Progenitor cell of endocrine pancreas (in vitro differentiated cells): ENCODE measurements around the gene PAFAH1B1. TPM values are rescaled to one million over a fixed set of nuclear protein-coding genes. Genes with fewer than 3 reads are reported as not detected.
"Not testable (repeated sequence)": the region's sequence is repeated elsewhere in the genome, so short reads cannot be mapped to it uniquely, and the experiment has no call there.

Experiments
- DNase-seq: peaks from one replicate; pipeline ENCODE4 v3.0.0; 2021; ENCODE audit warnings: low spot score; ENCODE audit not compliant: unreplicated experiment
- H3K27ac Mint-ChIP-seq: 2 replicates; pipeline ENCODE4 v1.8.0; 2021; ENCODE audit warnings: mild to moderate bottlenecking, moderate library complexity, mixed read lengths
- H3K27me3 Mint-ChIP-seq: 2 replicates; pipeline ENCODE4 v1.8.0; 2021; ENCODE audit warnings: mixed read lengths
- H3K36me3 Mint-ChIP-seq: 2 replicates; pipeline ENCODE4 v1.8.0; 2022; ENCODE audit warnings: mixed read lengths; ENCODE audit not compliant: insufficient read depth
- H3K4me1 Mint-ChIP-seq: 2 replicates; pipeline ENCODE4 v1.8.0; 2021; ENCODE audit warnings: low read depth, mixed read lengths
- H3K4me3 Mint-ChIP-seq: 2 replicates; pipeline ENCODE4 v1.8.0; 2021; ENCODE audit warnings: low read depth, mild to moderate bottlenecking, moderate library complexity, mixed read lengths
- H3K9me3 Mint-ChIP-seq: 2 replicates; pipeline ENCODE4 v1.8.0; 2021; ENCODE audit warnings: low read depth, mixed read lengths
- CTCF ChIP-seq: fragments of 200-600 bp; sonication (generic); IDR thresholded peaks from one replicate; pipeline ENCODE4 v1.5.0; 2021; ENCODE audit warnings: antibody characterized with exemption, mild to moderate bottlenecking; ENCODE audit not compliant: unreplicated experiment
- total RNA-seq: library from RNA; stranded (reverse); gene quantifications from 2 replicates; pipeline ENCODE4 v1.2.1, GENCODE V29; 2021

The PAFAH1B1 gene
- total RNA-seq, 1 donor from 2014 or later = 140 TPM

GRCh38 chr17:2563543-2563942 is 29.9 kb upstream of the PAFAH1B1 start:
- Mint-ChIP-seq H3K27me3 (no peaks in the 10 kb centered on the region), H3K9me3 (no peaks in the 10 kb centered on the region)

GRCh38 chr17:2564877-2565276 is 28.6 kb upstream of the PAFAH1B1 start:
- no peak for DNase-seq
- H3K4me3 Mint-ChIP-seq = no peak overlapping the region
- no peaks in the 10 kb centered on the region for H3K9me3 Mint-ChIP-seq
- H3K27ac Mint-ChIP-seq = no peak overlapping the region
- no peaks in the 10 kb centered on the region for H3K4me1 Mint-ChIP-seq
- no peaks in the 10 kb centered on the region for H3K36me3 Mint-ChIP-seq
- no peak for TF ChIP-seq CTCF
- H3K27me3 Mint-ChIP-seq = no peaks in the 10 kb centered on the region

More at GRCh38 chr17:2563543-2563942, 29.9 kb upstream of the PAFAH1B1 start:
- no peak for TF ChIP-seq CTCF
- no peaks in the 10 kb centered on the region for H3K4me1 Mint-ChIP-seq
- H3K27ac Mint-ChIP-seq = peak overlapping the region; percentile 22
- H3K4me3 Mint-ChIP-seq = no peak overlapping the region
- H3K36me3 Mint-ChIP-seq = no peaks in the 10 kb centered on the region
- DNase-seq = no peak

DNA sequence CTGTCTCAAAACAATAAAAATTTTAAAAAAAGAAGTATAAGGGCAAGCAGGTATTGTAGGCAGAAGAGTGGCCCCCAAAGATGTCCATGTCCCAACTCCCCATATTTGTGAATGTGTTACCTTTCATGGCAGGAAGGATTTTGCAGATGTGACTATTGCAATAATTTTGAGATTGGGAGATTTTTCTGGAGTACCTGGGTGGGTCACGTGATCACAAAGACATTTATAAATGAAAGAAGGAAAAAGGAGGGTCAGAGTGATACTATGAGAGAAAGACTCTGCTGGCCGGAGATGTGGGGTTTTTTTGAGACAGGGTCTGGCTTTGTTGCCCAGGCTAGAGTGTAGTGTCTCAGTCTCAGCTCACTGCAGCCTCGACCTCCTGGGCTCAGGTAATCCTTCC is 27.4 kb upstream of the PAFAH1B1 start:
- Mint-ChIP-seq H3K27me3 (no peaks in the 10 kb centered on the region), H3K4me3 (no peak overlapping the region), H3K4me1 (no peaks in the 10 kb centered on the region), H3K27ac (no peak overlapping the region), H3K9me3 (no peaks in the 10 kb centered on the region), H3K36me3 (no peaks in the 10 kb centered on the region)
- no peak for TF ChIP-seq CTCF
- no peak for DNase-seq

DNA sequence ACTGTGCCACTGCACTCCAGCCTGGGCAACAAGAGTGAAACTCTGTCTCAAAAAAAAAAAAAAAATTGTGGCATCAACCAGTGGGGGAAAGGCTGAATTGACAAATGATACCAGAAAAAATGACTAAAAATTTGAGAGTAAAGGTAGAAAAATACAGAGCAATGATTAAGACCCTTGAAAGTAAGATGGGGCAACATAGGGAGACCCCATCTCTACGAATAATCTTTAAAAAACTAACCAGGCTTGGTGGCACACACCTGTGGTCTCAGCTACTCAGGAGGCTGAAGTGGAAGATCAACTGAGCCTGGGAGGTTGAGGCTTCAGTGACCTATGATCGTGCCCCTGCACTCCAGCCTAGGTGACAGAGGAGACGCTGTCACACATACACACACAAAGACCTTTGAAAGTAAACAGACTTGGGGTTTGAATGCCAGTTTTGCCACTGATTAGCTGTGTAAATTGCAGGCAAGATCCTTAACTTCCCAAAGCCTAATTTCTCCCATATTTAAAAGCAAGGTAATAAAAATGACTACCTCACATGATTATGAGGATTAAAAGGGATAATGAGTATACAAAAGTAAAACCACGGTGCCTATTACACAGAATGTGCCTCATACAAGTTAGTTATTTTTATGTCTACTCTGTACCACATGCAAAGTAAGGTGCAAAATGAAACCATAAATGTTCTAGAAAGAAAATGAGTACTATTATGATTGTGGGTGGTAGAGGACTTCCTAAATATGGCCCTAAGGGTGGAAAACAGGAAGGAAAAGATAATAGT is 21.7 kb upstream of the PAFAH1B1 start:
- Mint-ChIP-seq H3K27me3 (no peaks in the 10 kb centered on the region), H3K4me1 (no peaks in the 10 kb centered on the region), H3K36me3 (no peaks in the 10 kb centered on the region), H3K9me3 (no peaks in the 10 kb centered on the region), H3K27ac (no peak overlapping the region), H3K4me3 (no peak overlapping the region)
- DNase-seq = no peak
- no peak for TF ChIP-seq CTCF

- H3K4me1 Mint-ChIP-seq, H3K36me3 Mint-ChIP-seq: not testable (repeated sequence)
Measured at GRCh38 chr17:2572304-2572609, 21.2 kb upstream of the PAFAH1B1 start.

DNA sequence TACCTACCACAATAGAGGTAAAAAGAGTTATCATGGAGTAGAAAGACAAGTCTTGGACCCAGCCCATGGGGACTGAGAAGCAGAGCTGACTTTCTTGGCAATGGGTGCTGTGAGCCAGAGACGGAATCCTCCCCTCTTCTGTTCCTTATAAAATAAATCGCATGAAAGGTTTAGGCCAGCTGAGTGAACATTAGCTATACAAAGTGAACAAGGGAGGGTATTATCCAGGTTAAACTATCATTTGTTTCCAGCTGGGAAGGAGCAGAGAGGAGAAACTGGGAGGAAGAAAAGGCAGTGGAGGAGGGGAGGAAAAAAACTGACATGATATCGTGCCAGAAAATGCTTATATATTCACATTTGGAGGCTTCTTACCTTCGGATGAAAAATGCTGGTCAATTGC is 13.3 kb upstream of the PAFAH1B1 start:
- H3K4me3 Mint-ChIP-seq = no peak overlapping the region

More at GRCh38 chr17:2572304-2572609, 21.2 kb upstream of the PAFAH1B1 start:
- H3K4me3 Mint-ChIP-seq, DNase-seq, H3K9me3 Mint-ChIP-seq, H3K27ac Mint-ChIP-seq, H3K27me3 Mint-ChIP-seq: not testable (repeated sequence)

More for the DNA sequence above, 13.3 kb upstream of the PAFAH1B1 start:
- TF ChIP-seq CTCF = no peak
- no peaks in the 10 kb centered on the region for H3K4me1 Mint-ChIP-seq
- H3K36me3 Mint-ChIP-seq = no peaks in the 10 kb centered on the region
- no peaks in the 10 kb centered on the region for H3K9me3 Mint-ChIP-seq
- H3K27me3 Mint-ChIP-seq = no peaks in the 10 kb centered on the region
- H3K27ac Mint-ChIP-seq = no peak overlapping the region
- no peak for DNase-seq
